K562 (cell line): ENCODE measurements around the gene FCSK. TPM values are rescaled to one million over a fixed set of nuclear protein-coding genes. Genes with fewer than 3 reads are reported as not detected.

ENCODE experiments used
- ATAC-seq: fragments of 200-7000 bp; cut with Tn5 transposase; 3 replicates; pipeline ENCODE4 v1.9.1; 2020; ENCODE audit warnings: moderate library complexity
- BruUV-seq: library from RNA; stranded (reverse); fragments of 400-500 nt; replicated peaks from 2 replicates; lab custom pipeline; 2021; lab: Mats Ljungman, UMichigan
- CTCF ChIA-PET: fragments of 300-600 bp; formaldehyde crosslinking; extraction: SDS; loops from one replicate; lab custom pipeline; 2021; ENCODE audit warnings: low intra/inter-chr PET ratio; lab: Yijun Ruan, JAX
- POLR2A ChIA-PET: fragments of 300-600, 350-650 bp; sonication (Branson Sonifier 250); formaldehyde crosslinking; extraction: SDS; loops from one replicate; lab custom pipeline; 2021; ENCODE audit warnings: antibody characterized with exemption, inconsistent platforms; lab: Yijun Ruan, JAX
- DNase-seq, 4 experiments: peaks; one replicate each; pipeline versions ENCODE4 v3.0.0 to v3.0.0-alpha.2; 2011 to 2018; ENCODE audit warnings: low spot score in 3 of 4, mixed read lengths in 3 of 4; ENCODE audit errors: extremely low read depth in 1 of 4
- FAIRE-seq: peaks from 2 replicates; lab custom pipeline; 2011; peaks lifted over from hg19 to GRCh38; lab: Jason Lieb, UNC
- H2AFZ ChIP-seq: 2 replicates; pipeline ENCODE4 v1.6.0; 2011; ENCODE audit warnings: low read depth, low read length, control low read depth, inconsistent platforms
- H3K27ac ChIP-seq: fragments of 200-600 bp; 3 replicates; pipeline ENCODE4 v1.8.0; 2011; ENCODE audit warnings: low read depth, mild to moderate bottlenecking, control low read depth, inconsistent platforms, low read length, moderate library complexity, mixed read lengths; ENCODE audit errors: extremely low read depth
- H3K27me3 ChIP-seq, 2 experiments: fragments of 300-600 bp in 1 of 2; 2 replicates in 1 of 2; 3 replicates in 1 of 2; pipeline versions ENCODE4 v1.6.0 to v1.8.0; 2011; ENCODE audit warnings: inconsistent platforms in 2 of 2, low read length in 2 of 2, mild to moderate bottlenecking in 1 of 2, mixed read lengths in 1 of 2, moderate library complexity in 1 of 2; ENCODE audit not compliant: control insufficient read depth in 2 of 2, insufficient read depth in 2 of 2
- H3K36me3 ChIP-seq: fragments of 300-600 bp; 3 replicates; pipeline ENCODE4 v1.8.0; 2011; ENCODE audit warnings: mild to moderate bottlenecking, low read length, inconsistent platforms; ENCODE audit not compliant: control insufficient read depth, insufficient read depth
- H3K4me1 ChIP-seq, 2 experiments: fragments of 200-600 bp in 1 of 2; replicated peaks in 1 of 2; 2 replicates in 1 of 2; 3 replicates in 1 of 2; pipeline versions ENCODE4 v1.5.1 to v1.8.0; 2011; ENCODE audit warnings: inconsistent platforms in 2 of 2, low read length in 2 of 2, mild to moderate bottlenecking in 1 of 2, mixed read lengths in 1 of 2, moderate library complexity in 1 of 2; ENCODE audit not compliant: control insufficient read depth in 2 of 2, insufficient read depth in 2 of 2
- H3K4me2 ChIP-seq: 2 replicates; pipeline ENCODE4 v1.6.1; 2011; ENCODE audit warnings: low read length, control low read depth, inconsistent platforms, mixed read lengths; ENCODE audit not compliant: insufficient read depth
- H3K4me3 ChIP-seq: fragments of 200-600 bp; sonication (generic), shearing (Covaris generic); 2 replicates; pipeline ENCODE4 v1.5.1; 2016; ENCODE audit warnings: control low read depth, inconsistent platforms
- H3K79me2 ChIP-seq: fragments of 200-600 bp; 3 replicates; pipeline ENCODE4 v1.8.0; 2011; ENCODE audit warnings: low read length, inconsistent platforms; ENCODE audit not compliant: control insufficient read depth, insufficient read depth
- H3K9ac ChIP-seq, 2 experiments: 2 replicates each; pipeline versions ENCODE4 v1.6.0 to v1.6.1; 2011; ENCODE audit warnings: low read depth in 2 of 2, low read length in 2 of 2, control low read depth in 1 of 2, inconsistent platforms in 1 of 2, mild to moderate bottlenecking in 1 of 2, mixed read lengths in 1 of 2; ENCODE audit not compliant: insufficient read depth in 1 of 2
- H3K9me1 ChIP-seq: one replicate; pipeline ENCODE4 v1.6.0; 2011; ENCODE audit warnings: inconsistent platforms, mild to moderate bottlenecking, low read length, moderate library complexity; ENCODE audit not compliant: control insufficient read depth, insufficient read depth
- H3K9me3 ChIP-seq: replicated peaks from 2 replicates; pipeline ENCODE4 v1.5.1; 2011; ENCODE audit warnings: low read depth, low read length, inconsistent platforms; ENCODE audit not compliant: control insufficient read depth, insufficient read depth
- H4K20me1 ChIP-seq: replicated peaks from 2 replicates; pipeline ENCODE4 v1.6.1; 2011; ENCODE audit warnings: low read length, inconsistent platforms, mixed read lengths; ENCODE audit not compliant: control insufficient read depth, insufficient read depth
- BACH1 ChIP-seq: fragments of 200-800 bp; sonication (Bioruptor generic); IDR thresholded peaks from 2 replicates; pipeline ENCODE4 v1.6.1; 2016; ENCODE audit warnings: missing genetic modification characterization, missing compliant biosample characterization
- BMI1 ChIP-seq: fragments of 150-350 bp; IDR thresholded peaks from 2 replicates; pipeline ENCODE4 v1.6.1; 2014; ENCODE audit warnings: low read length
- BRF1 ChIP-seq: IDR thresholded peaks from 3 replicates; pipeline ENCODE4 v1.6.1; 2011; ENCODE audit warnings: borderline replicate concordance, mild to moderate bottlenecking; ENCODE audit not compliant: insufficient read length; ENCODE audit errors: extremely low read depth
- CSDE1 ChIP-seq, 2 experiments: fragments of 450-650 bp; IDR thresholded peaks; 2 replicates each; pipeline ENCODE4 v1.6.1; 2016; ENCODE audit warnings: mild to moderate bottlenecking in 1 of 2
- FOXA3 ChIP-seq, 2 experiments: fragments of 450-650 bp in 1 of 2; sonication (generic) in 1 of 2; formaldehyde crosslinking; IDR thresholded peaks in 1 of 2; conservative IDR thresholded peaks in 1 of 2; 2 replicates each; pipeline versions ENCODE4 v1.4.0 to v1.8.0; 2020 to 2022; ENCODE audit warnings: mild to moderate bottlenecking in 2 of 2, missing genetic modification reagents in 1 of 2
- JUND ChIP-seq, 2 experiments: IDR thresholded peaks; 2 replicates in 1 of 2; 3 replicates in 1 of 2; pipeline ENCODE4 v1.6.1; 2011; ENCODE audit warnings: borderline replicate concordance in 2 of 2, low read depth in 2 of 2, low read length in 2 of 2, improper control_type of control experiment in 1 of 2, missing biosample characterization in 1 of 2, missing genetic modification characterization in 1 of 2, missing genetic modification reagents in 1 of 2
- KAT7 ChIP-seq: sonication (generic); formaldehyde crosslinking; IDR thresholded peaks from 2 replicates; pipeline ENCODE4 v1.8.0; 2022; ENCODE audit warnings: missing genetic modification reagents, mild to moderate bottlenecking, borderline replicate concordance
- MCM5 ChIP-seq: fragments of 450-650 bp; IDR thresholded peaks from 2 replicates; pipeline ENCODE4 v1.6.1; 2016; ENCODE audit warnings: low read depth
- SAP30 ChIP-seq: fragments of 200-600 bp; sonication (generic); IDR thresholded peaks from 2 replicates; pipeline ENCODE4 v1.6.1; 2012; ENCODE audit warnings: borderline replicate concordance, low read depth, mild to moderate bottlenecking, moderate library complexity, low read length, control low read depth, inconsistent platforms; ENCODE audit not compliant: insufficient read depth, poor library complexity, severe bottlenecking
- STAT5A ChIP-seq: IDR thresholded peaks from 2 replicates; pipeline ENCODE4 v1.6.1; 2012; ENCODE audit warnings: low read length, inconsistent platforms, borderline replicate concordance
- ZNF76 ChIP-seq: fragments of 250-450 bp; sonication (Bioruptor Pico); IDR thresholded peaks from 2 replicates; pipeline ENCODE4 v1.4.0; 2020; ENCODE audit warnings: mild to moderate bottlenecking, moderate library complexity, borderline replicate concordance
- ZNF778 ChIP-seq: fragments of 450-650 bp; formaldehyde crosslinking; IDR thresholded peaks from 2 replicates; pipeline ENCODE4 v1.4.0; 2020; ENCODE audit warnings: mild to moderate bottlenecking, moderate library complexity
- WGBS: fragments of 100-300 bp; shearing (Covaris generic); methylation state at CpG from one replicate; pipeline ENCODE4 v1.1.6; 2016; ENCODE audit warnings: low coverage, mixed read lengths; ENCODE audit not compliant: insufficient coverage; ENCODE audit errors: missing lambda C conversion rate; 5-methylcytosine and 5-hydroxymethylcytosine counted together
- in situ Hi-C: fragments of 300-500 bp; cut with MboI; formaldehyde crosslinking; loops from 4 replicates; pipeline ENCODE4 v1.15.0; 2018; ENCODE audit warnings: inconsistent platforms, mixed read lengths
- intact Hi-C: fragments of 100-400 bp; cut with micrococcal nuclease; formaldehyde crosslinking; loops from 2 replicates; pipeline ENCODE4 v1.14.2; 2022
- polyA plus RNA-seq, 8 experiments: library from polyadenylated mRNA; depleted of rRNA in 4 of 8; stranded (reverse) in 5 of 8; unstranded in 3 of 8; fragments of >200 nt; fragmentation: Nextera tagmentation in 2 of 8; fragmentation: Illumina TruSeq in 1 of 8; extraction: Ambion mirVana in 2 of 8; extraction: Trizol in 1 of 8; gene quantifications; 2 replicates each; pipeline versions ENCODE4 v1.2.1 to v1.2.3, GENCODE V29; 2011 to 2014; ENCODE audit warnings: inconsistent platforms in 1 of 8, missing spikeins in 1 of 8
- total RNA-seq, 7 experiments: library from RNA; depleted of rRNA in 6 of 7; stranded (reverse); fragments of >200 nt in 6 of 7; fragmentation: Illumina TruSeq in 2 of 7; extraction: Trizol in 2 of 7; gene quantifications; 2 replicates each; pipeline versions ENCODE4 v1.2.1 to v1.2.3, GENCODE V29; 2011 to 2021; ENCODE audit warnings: low replicate concordance in 1 of 7
- TF ChIP-seq, protein P1 (sequence below): fragments of 250-450 bp; sonication (Bioruptor Pico); IDR thresholded peaks from 2 replicates; pipeline ENCODE4 v1.5.0; 2020; ENCODE audit warnings: mild to moderate bottlenecking
- TF ChIP-seq, protein P2 (sequence below): fragments of 450-650 bp; IDR thresholded peaks from 2 replicates; pipeline ENCODE4 v1.6.1; 2018; ENCODE audit not compliant: partially characterized antibody
- TF ChIP-seq, protein P3 (sequence below): sonication (generic); formaldehyde crosslinking; IDR thresholded peaks from 2 replicates; pipeline ENCODE4 v1.8.0; 2022; ENCODE audit warnings: missing genetic modification reagents, mild to moderate bottlenecking, borderline replicate concordance

Gene FCSK
- total and polyA plus RNA-seq, 9 of the 15 experiments (the other 6 are each of a cell fraction or from before 2014, with no cell fraction given): 0.92 to 18.6 (median 8.3) TPM

DNA sequence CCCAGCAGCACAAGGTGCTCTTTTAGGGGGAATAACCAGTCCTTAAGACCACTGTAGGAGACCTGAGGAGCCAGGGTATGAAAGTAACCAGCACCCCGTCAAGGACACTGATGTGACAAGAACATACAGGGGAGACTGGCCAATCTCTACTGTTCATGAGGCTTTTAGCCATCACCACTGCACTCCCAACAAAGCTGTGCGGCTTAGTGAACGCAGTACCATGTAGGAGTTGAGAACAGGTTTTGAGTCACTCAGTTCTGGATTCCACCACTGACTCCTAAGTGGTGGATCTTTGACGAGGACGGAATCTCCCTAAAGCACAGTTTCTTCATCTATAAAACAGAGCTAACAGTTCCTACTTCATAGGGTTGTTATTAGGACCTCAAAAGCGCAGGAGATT, 42.1 kb downstream of the FCSK start:
- Histone ChIP-seq H3K27ac (no peak overlapping the region), H3K27me3 (no peaks in the 10 kb centered on the region), H3K4me1 (no peaks in the 10 kb centered on the region), H3K4me2 (no peak overlapping the region), H3K4me3 (no peak overlapping the region), H3K9ac (no peak overlapping the region), H3K9me3 (no peaks in the 10 kb centered on the region), H4K20me1 (no peaks in the 10 kb centered on the region), H3K79me2 (no peaks in the 10 kb centered on the region), H2AFZ (no peak overlapping the region), H3K9me1 (no peaks in the 10 kb centered on the region), H3K36me3 (peaks cover 44% of the 10 kb centered on the region; the same call in 2 of the 3 replicates)
- DNase-seq (no peak), FAIRE-seq (peak; percentile 49), ATAC-seq (no peak)
- ChIA-PET CTCF (no interaction called here), POLR2A (interaction anchor here (0.8 to 1.2 kb wide), 4 partner anchors 16 to 169 kb away, joined by 3 read pairs; partner anchors contain the start of genes DDX19A and ST3GAL2)
- WGBS: 87% methylated on average over 6 of the region's 6 CpGs
- BruUV-seq: no TSS peak
- in situ Hi-C loops (no loop called here), intact Hi-C loops (no loop called here)
- TF ChIP-seq CSDE1 (IDR thresholded peaks at IDR 0.05): no peak
- TF ChIP-seq, protein P1, sequence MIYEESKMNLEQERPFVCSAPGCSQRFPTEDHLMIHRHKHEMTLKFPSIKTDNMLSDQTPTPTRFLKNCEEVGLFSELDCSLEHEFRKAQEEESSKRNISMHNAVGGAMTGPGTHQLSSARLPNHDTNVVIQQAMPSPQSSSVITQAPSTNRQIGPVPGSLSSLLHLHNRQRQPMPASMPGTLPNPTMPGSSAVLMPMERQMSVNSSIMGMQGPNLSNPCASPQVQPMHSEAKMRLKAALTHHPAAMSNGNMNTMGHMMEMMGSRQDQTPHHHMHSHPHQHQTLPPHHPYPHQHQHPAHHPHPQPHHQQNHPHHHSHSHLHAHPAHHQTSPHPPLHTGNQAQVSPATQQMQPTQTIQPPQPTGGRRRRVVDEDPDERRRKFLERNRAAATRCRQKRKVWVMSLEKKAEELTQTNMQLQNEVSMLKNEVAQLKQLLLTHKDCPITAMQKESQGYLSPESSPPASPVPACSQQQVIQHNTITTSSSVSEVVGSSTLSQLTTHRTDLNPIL: no peak
- no peak for TF ChIP-seq ZNF76 (CRISPR knock-in tag)
- TF ChIP-seq SAP30: no peak
- no peak for TF ChIP-seq MCM5
- TF ChIP-seq FOXA3 (CRISPR knock-in tag; conservative IDR thresholded peaks at IDR 0.05 in 1 of 2, IDR thresholded peaks at IDR 0.05 in 1 of 2): no peak
- TF ChIP-seq BMI1: no peak
- no peak for TF ChIP-seq BACH1
- TF ChIP-seq JUND (IDR thresholded peaks at IDR 0.05; ENCODE audit: borderline replicate concordance, low read depth, low read length): no peak
- no peak for TF ChIP-seq JUND (tag; IDR thresholded peaks at IDR 0.05; ENCODE audit: borderline replicate concordance, low read depth, low read length)
- no peak for TF ChIP-seq STAT5A
- TF ChIP-seq KAT7 (CRISPR knock-in tag): no peak
- no peak for TF ChIP-seq BRF1
- TF ChIP-seq, protein P2, sequence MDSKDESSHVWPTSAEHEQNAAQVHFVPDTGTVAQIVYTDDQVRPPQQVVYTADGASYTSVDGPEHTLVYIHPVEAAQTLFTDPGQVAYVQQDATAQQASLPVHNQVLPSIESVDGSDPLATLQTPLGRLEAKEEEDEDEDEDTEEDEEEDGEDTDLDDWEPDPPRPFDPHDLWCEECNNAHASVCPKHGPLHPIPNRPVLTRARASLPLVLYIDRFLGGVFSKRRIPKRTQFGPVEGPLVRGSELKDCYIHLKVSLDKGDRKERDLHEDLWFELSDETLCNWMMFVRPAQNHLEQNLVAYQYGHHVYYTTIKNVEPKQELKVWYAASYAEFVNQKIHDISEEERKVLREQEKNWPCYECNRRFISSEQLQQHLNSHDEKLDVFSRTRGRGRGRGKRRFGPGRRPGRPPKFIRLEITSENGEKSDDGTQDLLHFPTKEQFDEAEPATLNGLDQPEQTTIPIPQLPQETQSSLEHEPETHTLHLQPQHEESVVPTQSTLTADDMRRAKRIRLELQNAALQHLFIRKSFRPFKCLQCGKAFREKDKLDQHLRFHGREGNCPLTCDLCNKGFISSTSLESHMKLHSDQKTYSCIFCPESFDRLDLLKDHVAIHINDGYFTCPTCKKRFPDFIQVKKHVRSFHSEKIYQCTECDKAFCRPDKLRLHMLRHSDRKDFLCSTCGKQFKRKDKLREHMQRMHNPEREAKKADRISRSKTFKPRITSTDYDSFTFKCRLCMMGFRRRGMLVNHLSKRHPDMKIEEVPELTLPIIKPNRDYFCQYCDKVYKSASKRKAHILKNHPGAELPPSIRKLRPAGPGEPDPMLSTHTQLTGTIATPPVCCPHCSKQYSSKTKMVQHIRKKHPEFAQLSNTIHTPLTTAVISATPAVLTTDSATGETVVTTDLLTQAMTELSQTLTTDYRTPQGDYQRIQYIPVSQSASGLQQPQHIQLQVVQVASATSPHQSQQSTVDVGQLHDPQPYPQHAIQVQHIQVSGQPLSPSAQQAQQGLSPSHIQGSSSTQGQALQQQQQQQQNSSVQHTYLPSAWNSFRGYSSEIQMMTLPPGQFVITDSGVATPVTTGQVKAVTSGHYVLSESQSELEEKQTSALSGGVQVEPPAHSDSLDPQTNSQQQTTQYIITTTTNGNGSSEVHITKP: no peak
- TF ChIP-seq, protein P3, sequence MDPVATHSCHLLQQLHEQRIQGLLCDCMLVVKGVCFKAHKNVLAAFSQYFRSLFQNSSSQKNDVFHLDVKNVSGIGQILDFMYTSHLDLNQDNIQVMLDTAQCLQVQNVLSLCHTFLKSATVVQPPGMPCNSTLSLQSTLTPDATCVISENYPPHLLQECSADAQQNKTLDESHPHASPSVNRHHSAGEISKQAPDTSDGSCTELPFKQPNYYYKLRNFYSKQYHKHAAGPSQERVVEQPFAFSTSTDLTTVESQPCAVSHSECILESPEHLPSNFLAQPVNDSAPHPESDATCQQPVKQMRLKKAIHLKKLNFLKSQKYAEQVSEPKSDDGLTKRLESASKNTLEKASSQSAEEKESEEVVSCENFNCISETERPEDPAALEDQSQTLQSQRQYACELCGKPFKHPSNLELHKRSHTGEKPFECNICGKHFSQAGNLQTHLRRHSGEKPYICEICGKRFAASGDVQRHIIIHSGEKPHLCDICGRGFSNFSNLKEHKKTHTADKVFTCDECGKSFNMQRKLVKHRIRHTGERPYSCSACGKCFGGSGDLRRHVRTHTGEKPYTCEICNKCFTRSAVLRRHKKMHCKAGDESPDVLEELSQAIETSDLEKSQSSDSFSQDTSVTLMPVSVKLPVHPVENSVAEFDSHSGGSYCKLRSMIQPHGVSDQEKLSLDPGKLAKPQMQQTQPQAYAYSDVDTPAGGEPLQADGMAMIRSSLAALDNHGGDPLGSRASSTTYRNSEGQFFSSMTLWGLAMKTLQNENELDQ (CRISPR knock-in tag): no peak
- no peak for TF ChIP-seq ZNF778 (CRISPR knock-in tag)
